A673 (cell line): ENCODE measurements around the gene UBE2R2.

Experiments
- EZH2 ChIP-seq: fragments of 200-600 bp; sonication (generic); IDR thresholded peaks from 2 replicates; pipeline ENCODE4 v1.6.1; 2017; ENCODE audit warnings: borderline replicate concordance, low read depth, mild to moderate bottlenecking, mixed read lengths, antibody characterized with exemption, low read length; ENCODE audit not compliant: poor library complexity, severe bottlenecking
- TF ChIP-seq, protein P1 (sequence below): fragments of 300-800, 200-600 bp; sonication (generic); conservative IDR thresholded peaks from 2 replicates; pipeline ENCODE4 v1.5.1; 2017; ENCODE audit warnings: low read depth, mild to moderate bottlenecking, antibody characterized with exemption, low read length, moderate library complexity, mixed read lengths

DNA sequence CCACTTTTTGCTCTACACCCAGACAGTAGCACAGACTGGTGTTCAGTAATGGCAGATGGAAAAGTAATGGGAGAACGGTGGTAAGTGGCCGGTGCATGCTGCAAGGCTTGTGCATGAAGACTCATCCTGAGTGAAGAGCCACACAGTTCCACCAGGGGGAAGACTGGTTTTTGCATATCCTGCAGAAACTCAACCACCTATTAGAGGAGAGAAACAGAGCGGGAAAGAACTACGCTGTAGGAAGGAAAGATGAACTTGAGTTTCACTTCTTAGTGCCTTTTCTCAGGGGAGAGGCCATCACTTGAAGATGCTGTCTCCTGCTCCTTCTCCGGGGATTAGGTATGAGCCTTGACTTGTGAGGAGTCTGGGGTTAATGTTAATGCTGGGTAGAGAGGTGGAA is 31.0 kb upstream of the UBE2R2 start:
- TF ChIP-seq, protein P1, sequence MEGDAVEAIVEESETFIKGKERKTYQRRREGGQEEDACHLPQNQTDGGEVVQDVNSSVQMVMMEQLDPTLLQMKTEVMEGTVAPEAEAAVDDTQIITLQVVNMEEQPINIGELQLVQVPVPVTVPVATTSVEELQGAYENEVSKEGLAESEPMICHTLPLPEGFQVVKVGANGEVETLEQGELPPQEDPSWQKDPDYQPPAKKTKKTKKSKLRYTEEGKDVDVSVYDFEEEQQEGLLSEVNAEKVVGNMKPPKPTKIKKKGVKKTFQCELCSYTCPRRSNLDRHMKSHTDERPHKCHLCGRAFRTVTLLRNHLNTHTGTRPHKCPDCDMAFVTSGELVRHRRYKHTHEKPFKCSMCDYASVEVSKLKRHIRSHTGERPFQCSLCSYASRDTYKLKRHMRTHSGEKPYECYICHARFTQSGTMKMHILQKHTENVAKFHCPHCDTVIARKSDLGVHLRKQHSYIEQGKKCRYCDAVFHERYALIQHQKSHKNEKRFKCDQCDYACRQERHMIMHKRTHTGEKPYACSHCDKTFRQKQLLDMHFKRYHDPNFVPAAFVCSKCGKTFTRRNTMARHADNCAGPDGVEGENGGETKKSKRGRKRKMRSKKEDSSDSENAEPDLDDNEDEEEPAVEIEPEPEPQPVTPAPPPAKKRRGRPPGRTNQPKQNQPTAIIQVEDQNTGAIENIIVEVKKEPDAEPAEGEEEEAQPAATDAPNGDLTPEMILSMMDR = peak; percentile 40
- no peak for TF ChIP-seq EZH2
